Measurements from ENCODE around the gene USP9X. TPM values are rescaled to one million over a fixed set of nuclear protein-coding genes. Genes with fewer than 3 reads are reported as not detected.

USP9X gene
- total and polyA plus RNA-seq, 2 donors (not counting 3 experiments of a cell fraction or from before 2014, with no cell fraction given) = 13.7 to 66.8 TPM

- Histone ChIP-seq H3K4me1 (ENCODE audit: control insufficient read depth, extremely low read depth, insufficient read depth, low read length) (peaks cover 20% of the 10 kb centered on the region), H3K4me2 (ENCODE audit: insufficient read depth, low read length) (no peak overlapping the region), H3K9ac (replicated peaks; ENCODE audit: extremely low read depth, insufficient read depth, low read length) (no peak overlapping the region), H3K27me3 (ENCODE audit: control insufficient read depth in 2 of 2, insufficient read depth in 2 of 2, low read length in 2 of 2) (no peaks in the 10 kb centered on the region), H3K9me1 (replicated peaks; ENCODE audit: control insufficient read depth, extremely low read depth, insufficient read depth, low read length) (no peaks in the 10 kb centered on the region), H4K20me1 (replicated peaks; ENCODE audit: control insufficient read depth, extremely low read depth, insufficient read depth, low read length) (no peaks in the 10 kb centered on the region), H3K36me3 (ENCODE audit: control insufficient read depth in 2 of 2, extremely low read depth in 1 of 2, insufficient read depth in 2 of 2, low read length in 2 of 2) (peaks cover 0 to 6% of the 10 kb centered on the region in 2 experiments), H3K4me3 (replicated peaks in 1 of 3; ENCODE audit: insufficient read depth in 1 of 3, low read depth in 1 of 3, low read length in 3 of 3) (no peak overlapping the region), H2AFZ (ENCODE audit: low read depth, low read length) (no peak overlapping the region), H3K9me3 (replicated peaks; ENCODE audit: control insufficient read depth, insufficient read depth, low read length) (no peaks in the 10 kb centered on the region), H3K79me2 (ENCODE audit: control insufficient read depth, insufficient read depth, low read length) (no peaks in the 10 kb centered on the region), H3K27ac (ENCODE audit: insufficient read depth, low read depth, low read length) (no peak overlapping the region)
- FAIRE-seq = no peak
- no peak for TF ChIP-seq MYC (IDR thresholded peaks at IDR 0.05; ENCODE audit: low read depth, low read length)
- CTCF ChIA-PET = interaction anchor here (1.5 kb wide), 1 partner anchor 28 kb away, joined by 4 read pairs; no protein-coding TSS in a partner anchor
- dilution Hi-C loops (cut with MboI; ENCODE audit: extremely low pct_ligation_motif_present, low sequenced_read_pairs) (no loop called here), intact Hi-C loops (cut with micrococcal nuclease) (no loop called here)
- POLR2A ChIA-PET = no interaction called here
- no peak for DNase-seq (ENCODE audit: low read depth, low spot score)
- BruUV-seq (replicated peaks) = no TSS peak
Observed at GRCh38 chrX:41152221-41152620, 67.0 kb downstream of the USP9X start.

GRCh38 chrX:41153448-41153847 is 68.2 kb downstream of the USP9X start:
- FAIRE-seq (no peak), DNase-seq (ENCODE audit: low read depth, low spot score) (peak; percentile 49)
- Histone ChIP-seq H3K4me3 (replicated peaks in 1 of 3; ENCODE audit: insufficient read depth in 1 of 3, low read depth in 1 of 3, low read length in 3 of 3) (no peak overlapping the region), H3K9me1 (replicated peaks; ENCODE audit: control insufficient read depth, extremely low read depth, insufficient read depth, low read length) (no peaks in the 10 kb centered on the region), H3K27ac (ENCODE audit: insufficient read depth, low read depth, low read length) (no peak overlapping the region), H3K79me2 (ENCODE audit: control insufficient read depth, insufficient read depth, low read length) (no peaks in the 10 kb centered on the region), H3K9ac (replicated peaks; ENCODE audit: extremely low read depth, insufficient read depth, low read length) (no peak overlapping the region), H3K9me3 (replicated peaks; ENCODE audit: control insufficient read depth, insufficient read depth, low read length) (no peaks in the 10 kb centered on the region), H3K4me1 (ENCODE audit: control insufficient read depth, extremely low read depth, insufficient read depth, low read length) (peaks cover 10% of the 10 kb centered on the region), H3K36me3 (ENCODE audit: control insufficient read depth in 2 of 2, extremely low read depth in 1 of 2, insufficient read depth in 2 of 2, low read length in 2 of 2) (peaks cover 0 to 6% of the 10 kb centered on the region in 2 experiments), H3K27me3 (ENCODE audit: control insufficient read depth in 2 of 2, insufficient read depth in 2 of 2, low read length in 2 of 2) (no peaks in the 10 kb centered on the region), H2AFZ (ENCODE audit: low read depth, low read length) (no peak overlapping the region), H3K4me2 (ENCODE audit: insufficient read depth, low read length) (no peak overlapping the region), H4K20me1 (replicated peaks; ENCODE audit: control insufficient read depth, extremely low read depth, insufficient read depth, low read length) (no peaks in the 10 kb centered on the region)
- BruUV-seq (replicated peaks) = no TSS peak
- TF ChIP-seq GATA2 (IDR thresholded peaks at IDR 0.05; ENCODE audit: insufficient read depth, insufficient read length, low read depth, low read length) (no peak), CTCF (IDR thresholded peaks at IDR 0.05; ENCODE audit: extremely low read depth in 1 of 2, insufficient read depth in 1 of 2, low read depth in 1 of 2, low read length in 2 of 2) (no peak), FOS (IDR thresholded peaks at IDR 0.05; ENCODE audit: borderline replicate concordance, insufficient read depth, low read length) (no peak), MYC (IDR thresholded peaks at IDR 0.05; ENCODE audit: low read depth, low read length) (no peak), MAX (IDR thresholded peaks at IDR 0.05; ENCODE audit: insufficient read depth, insufficient read length) (no peak), POLR2A (IDR thresholded peaks at IDR 0.05; ENCODE audit: low read depth, low read length) (no peak), EZH2 (IDR thresholded peaks at IDR 0.05; ENCODE audit: borderline replicate concordance, low read depth, low read length, severe bottlenecking) (no peak)
- ChIA-PET POLR2A (no interaction called here), CTCF (interaction anchor here (1.5 kb wide), 1 partner anchor 27 kb away, joined by 4 read pairs; no protein-coding TSS in a partner anchor)
- dilution Hi-C loops (cut with MboI; ENCODE audit: extremely low pct_ligation_motif_present, low sequenced_read_pairs) = no loop called here
- intact Hi-C loops (cut with micrococcal nuclease) = no loop called here
